ENCODE measurements around the gene FBXL5.

The FBXL5 gene

GRCh38 chr4:15562114-15562513 lies 93.0 kb downstream of the FBXL5 start:
- H3K36me3 ChIP-seq (replicated peaks in 1 of 2; ENCODE audit: control insufficient read depth in 2 of 2, insufficient read depth in 2 of 2, low read length in 2 of 2), result peaks cover 3 to 66% of the 10 kb centered on the region in 2 donors
- no peak overlapping the region for H2BK120ac ChIP-seq (ENCODE audit: low read depth, low read length)
- no peak overlapping the region for H3K9ac ChIP-seq (ENCODE audit: low read depth, low read length, poor library complexity)
- no peak overlapping the region for H3K27ac ChIP-seq (replicated peaks; ENCODE audit: low read length)
- H2BK5ac ChIP-seq (ENCODE audit: low read length), result no peak overlapping the region
- H3K4me3 ChIP-seq (ENCODE audit: low read length in 2 of 2), result no peak overlapping the region
- H2AFZ ChIP-seq (ENCODE audit: low read length), result no peak overlapping the region
- H3K14ac ChIP-seq (ENCODE audit: low read length), result no peak overlapping the region
- H2BK12ac ChIP-seq (ENCODE audit: low read length), result no peak overlapping the region
- no peak overlapping the region for H3K18ac ChIP-seq (ENCODE audit: low read length)
- H2AK5ac ChIP-seq (ENCODE audit: low read depth, low read length), result no peak overlapping the region
- DNase-seq (ENCODE audit: low spot score), result no peak
- H3K27me3 ChIP-seq (ENCODE audit: control insufficient read depth in 3 of 3, insufficient read depth in 3 of 3, low read depth in 1 of 3, low read length in 3 of 3), result no peaks in the 10 kb centered on the region
- no CpG with 5 or more reads among the region's 3 CpGs for WGBS, 2 donors (ENCODE audit: extremely low coverage in 2 of 2, insufficient read length in 2 of 2, insufficient replicate concordance in 1 of 2)
- H2BK15ac ChIP-seq (ENCODE audit: low read length), result no peak overlapping the region
- no peak overlapping the region for H3K23ac ChIP-seq (ENCODE audit: low read depth, low read length, poor library complexity)
- no peaks in the 10 kb centered on the region for H3K79me1 ChIP-seq (ENCODE audit: low read depth, low read length)
- no peaks in the 10 kb centered on the region for H3K4me1 ChIP-seq (ENCODE audit: control insufficient read depth in 2 of 2, insufficient read depth in 1 of 2, low read depth in 1 of 2, low read length in 2 of 2)
- no peaks in the 10 kb centered on the region for H3K9me3 ChIP-seq (replicated peaks in 1 of 2; ENCODE audit: control insufficient read depth in 2 of 2, insufficient read depth in 1 of 2, low read depth in 1 of 2, low read length in 2 of 2)
- no peak overlapping the region for H3K4ac ChIP-seq (ENCODE audit: low read length)
- H4K8ac ChIP-seq (ENCODE audit: low read depth, low read length), result no peak overlapping the region
- H3K4me2 ChIP-seq (ENCODE audit: insufficient read depth, low read length, poor library complexity, severe bottlenecking), result no peak overlapping the region
- no peak overlapping the region for H4K91ac ChIP-seq (ENCODE audit: low read depth, low read length, poor library complexity)

DNA sequence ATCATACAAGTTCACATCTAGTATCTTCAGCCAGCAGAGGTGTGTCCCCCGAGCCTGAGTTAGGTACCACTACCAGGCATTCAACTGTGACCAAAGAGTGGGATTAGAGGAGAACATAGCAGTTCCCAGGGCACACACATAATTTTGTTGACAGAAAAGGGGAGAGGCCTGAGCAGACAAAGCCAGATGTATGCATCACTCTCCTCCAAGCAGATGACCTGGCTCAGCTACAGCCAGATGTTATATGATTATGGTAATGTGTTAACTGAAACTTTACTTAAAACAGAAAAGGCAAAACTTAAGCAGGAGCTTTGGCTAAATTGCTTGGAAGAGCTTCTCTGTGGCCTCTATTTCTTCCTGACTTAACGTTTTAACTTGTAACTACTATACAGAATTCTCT lies 96.6 kb downstream of the FBXL5 start:
- Histone ChIP-seq H3K27me3 (ENCODE audit: control insufficient read depth in 3 of 3, insufficient read depth in 3 of 3, low read depth in 1 of 3, low read length in 3 of 3) (no peaks in the 10 kb centered on the region), H3K9me3 (replicated peaks in 1 of 2; ENCODE audit: control insufficient read depth in 2 of 2, insufficient read depth in 1 of 2, low read depth in 1 of 2, low read length in 2 of 2) (no peaks in the 10 kb centered on the region), H3K14ac (ENCODE audit: low read length) (no peak overlapping the region), H3K79me1 (ENCODE audit: low read depth, low read length) (no peaks in the 10 kb centered on the region), H3K4me1 (ENCODE audit: control insufficient read depth in 2 of 2, insufficient read depth in 1 of 2, low read depth in 1 of 2, low read length in 2 of 2) (peaks cover 0 to 2% of the 10 kb centered on the region in 2 donors), H2AFZ (ENCODE audit: low read length) (no peak overlapping the region), H2BK120ac (ENCODE audit: low read depth, low read length) (no peak overlapping the region), H2BK15ac (ENCODE audit: low read length) (no peak overlapping the region), H4K91ac (ENCODE audit: low read depth, low read length, poor library complexity) (no peak overlapping the region), H2BK5ac (ENCODE audit: low read length) (no peak overlapping the region), H3K4me3 (ENCODE audit: low read length in 2 of 2) (no peak overlapping the region), H3K36me3 (replicated peaks in 1 of 2; ENCODE audit: control insufficient read depth in 2 of 2, insufficient read depth in 2 of 2, low read length in 2 of 2) (peaks cover 1 to 69% of the 10 kb centered on the region in 2 donors), H3K18ac (ENCODE audit: low read length) (no peak overlapping the region), H3K9ac (ENCODE audit: low read depth, low read length, poor library complexity) (no peak overlapping the region), H3K4me2 (ENCODE audit: insufficient read depth, low read length, poor library complexity, severe bottlenecking) (no peak overlapping the region), H2AK5ac (ENCODE audit: low read depth, low read length) (no peak overlapping the region), H3K27ac (replicated peaks; ENCODE audit: low read length) (no peak overlapping the region), H2BK12ac (ENCODE audit: low read length) (no peak overlapping the region), H3K23ac (ENCODE audit: low read depth, low read length, poor library complexity) (no peak overlapping the region), H3K4ac (ENCODE audit: low read length) (no peak overlapping the region), H4K8ac (ENCODE audit: low read depth, low read length) (no peak overlapping the region)
- no peak for DNase-seq (ENCODE audit: low spot score)
- no CpG with 5 or more reads among the region's 2 CpGs for WGBS, 2 donors (ENCODE audit: extremely low coverage in 2 of 2, insufficient read length in 2 of 2, insufficient replicate concordance in 1 of 2)

- no CpG with 5 or more reads among the region's 2 CpGs for WGBS, 2 donors (ENCODE audit: extremely low coverage in 2 of 2, insufficient read length in 2 of 2, insufficient replicate concordance in 1 of 2)
- peaks cover 1 to 69% of the 10 kb centered on the region in 2 donors for H3K36me3 ChIP-seq (replicated peaks in 1 of 2; ENCODE audit: control insufficient read depth in 2 of 2, insufficient read depth in 2 of 2, low read length in 2 of 2)
Measured at GRCh38 chr4:15557786-15558550, 97.2 kb downstream of the FBXL5 start.

GRCh38 chr4:15556511-15557092 lies 98.6 kb downstream of the FBXL5 start:
- no peak for DNase-seq (ENCODE audit: low spot score)
- H2AK5ac ChIP-seq (ENCODE audit: low read depth, low read length), result no peak overlapping the region
- H2BK120ac ChIP-seq (ENCODE audit: low read depth, low read length), result no peak overlapping the region
- H3K4me3 ChIP-seq (ENCODE audit: low read length in 2 of 2), result no peak overlapping the region
- no peak overlapping the region for H3K4ac ChIP-seq (ENCODE audit: low read length)
- H3K23ac ChIP-seq (ENCODE audit: low read depth, low read length, poor library complexity), result no peak overlapping the region
- no peak overlapping the region for H2BK15ac ChIP-seq (ENCODE audit: low read length)
- H3K9ac ChIP-seq (ENCODE audit: low read depth, low read length, poor library complexity), result no peak overlapping the region
- H2BK12ac ChIP-seq (ENCODE audit: low read length), result no peak overlapping the region
- H3K79me1 ChIP-seq (ENCODE audit: low read depth, low read length), result no peaks in the 10 kb centered on the region
- H3K9me3 ChIP-seq (replicated peaks in 1 of 2; ENCODE audit: control insufficient read depth in 2 of 2, insufficient read depth in 1 of 2, low read depth in 1 of 2, low read length in 2 of 2), result no peaks in the 10 kb centered on the region
- H2AFZ ChIP-seq (ENCODE audit: low read length), result no peak overlapping the region
- H3K18ac ChIP-seq (ENCODE audit: low read length), result no peak overlapping the region
- H4K8ac ChIP-seq (ENCODE audit: low read depth, low read length), result no peak overlapping the region
- no peak overlapping the region for H3K14ac ChIP-seq (ENCODE audit: low read length)
- H3K27ac ChIP-seq (replicated peaks; ENCODE audit: low read length), result no peak overlapping the region
- WGBS, 2 donors (ENCODE audit: extremely low coverage in 2 of 2, insufficient read length in 2 of 2, insufficient replicate concordance in 1 of 2), result no CpG with 5 or more reads among the region's 4 CpGs
- peaks cover 1 to 60% of the 10 kb centered on the region in 2 donors for H3K36me3 ChIP-seq (replicated peaks in 1 of 2; ENCODE audit: control insufficient read depth in 2 of 2, insufficient read depth in 2 of 2, low read length in 2 of 2)
- no peaks in the 10 kb centered on the region for H3K27me3 ChIP-seq (ENCODE audit: control insufficient read depth in 3 of 3, insufficient read depth in 3 of 3, low read depth in 1 of 3, low read length in 3 of 3)
- H2BK5ac ChIP-seq (ENCODE audit: low read length), result no peak overlapping the region
- peaks cover 0 to 2% of the 10 kb centered on the region in 2 donors for H3K4me1 ChIP-seq (ENCODE audit: control insufficient read depth in 2 of 2, insufficient read depth in 1 of 2, low read depth in 1 of 2, low read length in 2 of 2)
- H3K4me2 ChIP-seq (ENCODE audit: insufficient read depth, low read length, poor library complexity, severe bottlenecking), result no peak overlapping the region
- H4K91ac ChIP-seq (ENCODE audit: low read depth, low read length, poor library complexity), result no peak overlapping the region

More at GRCh38 chr4:15557786-15558550, 97.2 kb downstream of the FBXL5 start:
- no peak overlapping the region for H3K27ac ChIP-seq (replicated peaks; ENCODE audit: low read length)
- H3K9me3 ChIP-seq (replicated peaks in 1 of 2; ENCODE audit: control insufficient read depth in 2 of 2, insufficient read depth in 1 of 2, low read depth in 1 of 2, low read length in 2 of 2), result no peaks in the 10 kb centered on the region
- no peak overlapping the region for H3K4me2 ChIP-seq (ENCODE audit: insufficient read depth, low read length, poor library complexity, severe bottlenecking)
- no peak overlapping the region for H2BK120ac ChIP-seq (ENCODE audit: low read depth, low read length)
- no peak overlapping the region for H2AK5ac ChIP-seq (ENCODE audit: low read depth, low read length)
- H3K18ac ChIP-seq (ENCODE audit: low read length), result no peak overlapping the region
- no peak overlapping the region for H2AFZ ChIP-seq (ENCODE audit: low read length)
- no peak overlapping the region for H3K4ac ChIP-seq (ENCODE audit: low read length)
- H3K27me3 ChIP-seq (ENCODE audit: control insufficient read depth in 3 of 3, insufficient read depth in 3 of 3, low read depth in 1 of 3, low read length in 3 of 3), result no peaks in the 10 kb centered on the region
- no peaks in the 10 kb centered on the region for H3K79me1 ChIP-seq (ENCODE audit: low read depth, low read length)
- H2BK5ac ChIP-seq (ENCODE audit: low read length), result no peak overlapping the region
- H3K9ac ChIP-seq (ENCODE audit: low read depth, low read length, poor library complexity), result no peak overlapping the region
- no peak overlapping the region for H3K4me3 ChIP-seq (ENCODE audit: low read length in 2 of 2)
- no peak overlapping the region for H2BK12ac ChIP-seq (ENCODE audit: low read length)
- peaks cover 0 to 2% of the 10 kb centered on the region in 2 donors for H3K4me1 ChIP-seq (ENCODE audit: control insufficient read depth in 2 of 2, insufficient read depth in 1 of 2, low read depth in 1 of 2, low read length in 2 of 2)
- no peak for DNase-seq (ENCODE audit: low spot score)
- no peak overlapping the region for H2BK15ac ChIP-seq (ENCODE audit: low read length)
- H4K91ac ChIP-seq (ENCODE audit: low read depth, low read length, poor library complexity), result no peak overlapping the region
- H4K8ac ChIP-seq (ENCODE audit: low read depth, low read length), result no peak overlapping the region
- H3K14ac ChIP-seq (ENCODE audit: low read length), result no peak overlapping the region
- H3K23ac ChIP-seq (ENCODE audit: low read depth, low read length, poor library complexity), result no peak overlapping the region
